Astrocyte of the cerebellum (primary cell): ENCODE data around the gene ARID4B.

Source experiments
- DNase-seq: peaks from one replicate; pipeline ENCODE4 v3.0.0-alpha.2; 2011; ENCODE audit warnings: low read depth
- H3K4me3 ChIP-seq: 2 replicates; pipeline ENCODE4 v1.5.1; 2011; ENCODE audit warnings: mild to moderate bottlenecking, low read depth, low read length, moderate library complexity
- CTCF ChIP-seq: IDR thresholded peaks from 2 replicates; pipeline ENCODE4 v1.5.1; 2012; ENCODE audit warnings: low read length, low read depth, moderate library complexity, mild to moderate bottlenecking; ENCODE audit errors: missing control alignments
- in situ Hi-C: cut with HindIII; loops from 2 replicates; pipeline ENCODE4 v1.10.0; 2017; ENCODE audit warnings: low sequenced_read_pairs

ARID4B gene

DNA sequence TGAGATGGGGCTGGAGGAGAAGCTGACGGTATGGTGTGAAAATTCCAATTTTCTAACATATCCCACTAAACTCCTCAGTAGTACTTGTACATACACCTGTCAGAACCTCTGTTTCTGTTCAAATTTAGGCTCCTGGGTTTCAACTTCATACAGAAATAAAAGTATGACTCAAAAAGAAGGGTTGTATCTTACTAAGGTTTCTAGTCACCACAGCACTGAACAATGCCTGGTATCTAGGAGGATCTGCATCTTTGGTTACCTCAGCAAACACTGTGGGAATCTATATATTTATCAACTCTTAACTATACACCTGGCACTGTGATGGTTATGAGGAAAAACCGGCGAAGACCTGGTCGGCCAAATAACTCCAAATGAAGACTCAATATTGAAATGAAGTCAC, 180.7 kb downstream of the ARID4B start:
- no peak for TF ChIP-seq CTCF
- no peak overlapping the region for H3K4me3 ChIP-seq
- in situ Hi-C loops: no loop called here
- DNase-seq: no peak

GRCh38 chr1:235145639-235146038, 182.3 kb downstream of the ARID4B start:
- H3K4me3 ChIP-seq: no peak overlapping the region
- TF ChIP-seq CTCF: no peak
- in situ Hi-C loops: no loop called here
- no peak for DNase-seq

GRCh38 chr1:235142991-235143390, 185.0 kb downstream of the ARID4B start:
- TF ChIP-seq CTCF: no peak
- in situ Hi-C loops: no loop called here
- H3K4me3 ChIP-seq: no peak overlapping the region
- DNase-seq: no peak

GRCh38 chr1:235139315-235139714, 188.7 kb downstream of the ARID4B start:
- in situ Hi-C loops: no loop called here
- no peak overlapping the region for H3K4me3 ChIP-seq
- no peak for DNase-seq
- no peak for TF ChIP-seq CTCF

DNA sequence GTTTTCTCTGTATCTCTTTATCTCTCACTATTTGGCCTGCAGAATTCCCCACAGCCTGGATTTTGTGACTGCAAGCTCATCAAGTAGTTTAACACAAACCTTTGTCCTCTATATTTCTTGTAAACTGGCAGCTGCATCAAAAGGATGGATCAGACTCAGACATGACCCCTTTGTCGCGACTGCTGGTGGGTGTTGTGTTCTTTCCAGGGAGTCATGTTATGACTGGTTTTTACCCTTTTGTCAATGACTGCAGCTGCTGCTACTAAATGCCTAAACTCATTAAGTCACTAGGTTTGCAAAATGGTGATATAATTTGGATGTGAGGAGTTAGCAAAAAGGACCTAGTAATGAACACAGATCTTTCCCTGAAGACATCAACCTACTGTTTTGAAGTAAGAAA, 189.2 kb downstream of the ARID4B start:
- DNase-seq: no peak
- TF ChIP-seq CTCF: no peak
- no peak overlapping the region for H3K4me3 ChIP-seq
- in situ Hi-C loops: no loop called here

DNA sequence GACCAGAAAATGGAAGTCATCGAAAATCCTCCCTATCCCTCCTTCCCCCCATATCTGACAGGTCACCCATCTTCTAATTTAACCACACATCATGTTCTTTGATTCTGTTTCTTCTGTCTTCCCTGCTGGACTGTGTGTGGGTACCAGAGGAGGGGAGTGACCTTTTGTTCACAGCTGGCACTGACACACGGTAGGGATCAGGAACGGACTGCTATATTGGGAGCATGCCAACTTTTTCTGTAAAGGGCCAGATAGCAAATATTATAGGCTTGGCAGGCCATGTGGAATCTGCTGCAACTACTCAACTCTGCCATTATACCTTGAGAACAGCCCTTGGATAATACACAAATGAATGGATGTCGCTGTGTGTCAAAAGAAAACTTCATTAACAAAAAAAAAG, 191.9 kb downstream of the ARID4B start:
- H3K4me3 ChIP-seq: no peak overlapping the region
- DNase-seq: no peak
- in situ Hi-C loops: no loop called here
- TF ChIP-seq CTCF: no peak

- in situ Hi-C loops: no loop called here
- H3K4me3 ChIP-seq: no peak overlapping the region
- TF ChIP-seq CTCF: no peak
- DNase-seq: no peak
Observed at GRCh38 chr1:235134171-235134570, 193.8 kb downstream of the ARID4B start.
